Mesendoderm (in vitro differentiated cells): ENCODE measurements around the gene NELFA.

ENCODE experiments used
- DNase-seq: peaks from one replicate; pipeline ENCODE4 v3.0.0; 2013
- H2AK5ac ChIP-seq: 2 replicates; pipeline ENCODE4 v1.6.1; 2013; ENCODE audit warnings: low read length, inconsistent platforms
- H2BK120ac ChIP-seq: 2 replicates; pipeline ENCODE4 v1.6.1; 2013; ENCODE audit warnings: low read depth, mild to moderate bottlenecking, low read length, moderate library complexity, mixed read lengths
- H2BK15ac ChIP-seq: replicated peaks from 2 replicates; pipeline ENCODE4 v1.6.1; 2013; ENCODE audit warnings: low read depth, mild to moderate bottlenecking, moderate library complexity
- H2BK5ac ChIP-seq: 2 replicates; pipeline ENCODE4 v1.6.1; 2013; ENCODE audit warnings: low read length, inconsistent platforms
- H3K18ac ChIP-seq: 2 replicates; pipeline ENCODE4 v1.6.1; 2013; ENCODE audit warnings: mild to moderate bottlenecking, low read length, mixed read lengths
- H3K23ac ChIP-seq: one replicate; pipeline ENCODE4 v1.6.1; 2013; ENCODE audit warnings: low read length
- H3K27ac ChIP-seq: 2 replicates; pipeline ENCODE4 v1.5.1; 2013; ENCODE audit warnings: low read depth, mild to moderate bottlenecking, inconsistent platforms, low read length, moderate library complexity
- H3K27me3 ChIP-seq: 2 replicates; pipeline ENCODE4 v1.6.1; 2013; ENCODE audit warnings: low read length, control low read depth, mild to moderate bottlenecking, inconsistent platforms; ENCODE audit not compliant: insufficient read depth, poor library complexity
- H3K36me3 ChIP-seq: 2 replicates; pipeline ENCODE4 v1.6.1; 2013; ENCODE audit warnings: low read length, inconsistent platforms; ENCODE audit not compliant: control insufficient read depth, insufficient read depth
- H3K4ac ChIP-seq: one replicate; pipeline ENCODE4 v1.6.1; 2013; ENCODE audit warnings: low read depth, mild to moderate bottlenecking, low read length, moderate library complexity
- H3K4me1 ChIP-seq: 2 replicates; pipeline ENCODE4 v1.6.1; 2013; ENCODE audit warnings: low read depth, low read length, inconsistent platforms; ENCODE audit not compliant: control insufficient read depth
- H3K4me2 ChIP-seq: 2 replicates; pipeline ENCODE4 v1.6.1; 2013; ENCODE audit warnings: low read length
- H3K4me3 ChIP-seq: 2 replicates; pipeline ENCODE4 v1.5.1; 2013; ENCODE audit warnings: mild to moderate bottlenecking, low read length
- H3K56ac ChIP-seq: one replicate; pipeline ENCODE4 v1.6.1; 2013; ENCODE audit warnings: low read length
- H3K79me1 ChIP-seq: 2 replicates; pipeline ENCODE4 v1.6.1; 2013; ENCODE audit warnings: low read length, inconsistent platforms
- H3K79me2 ChIP-seq: 2 replicates; pipeline ENCODE4 v1.6.1; 2013; ENCODE audit warnings: mild to moderate bottlenecking, low read length; ENCODE audit not compliant: control insufficient read depth, insufficient read depth
- H3K9ac ChIP-seq: 2 replicates; pipeline ENCODE4 v1.6.1; 2013; ENCODE audit warnings: low read length, inconsistent platforms
- H4K5ac ChIP-seq: one replicate; pipeline ENCODE4 v1.6.1; 2013; ENCODE audit warnings: low read length
- H4K8ac ChIP-seq: one replicate; pipeline ENCODE4 v1.6.1; 2013; ENCODE audit warnings: low read depth, mild to moderate bottlenecking, control low read depth, low read length, moderate library complexity
- WGBS: extraction: QIAGEN DNeasy Blood & Tissue Kit; methylation state at CpG from one replicate; pipeline ENCODE4 v1.1.7; 2013; ENCODE audit warnings: low lambda C conversion rate, missing lambda C conversion rate; ENCODE audit not compliant: insufficient coverage; ENCODE audit errors: extremely low coverage; 5-methylcytosine and 5-hydroxymethylcytosine counted together

Gene NELFA

GRCh38 chr4:2049381-2049780 lies 40.6 kb upstream of the NELFA start:
- Histone ChIP-seq H2AK5ac (no peak overlapping the region), H2BK120ac (no peak overlapping the region), H3K4me2 (no peak overlapping the region), H3K4me1 (no peaks in the 10 kb centered on the region), H3K36me3 (no peaks in the 10 kb centered on the region), H4K8ac (no peak overlapping the region), H3K23ac (no peak overlapping the region), H2BK15ac (no peak overlapping the region), H3K27me3 (no peaks in the 10 kb centered on the region), H3K27ac (no peak overlapping the region), H4K5ac (no peak overlapping the region), H3K9ac (no peak overlapping the region), H3K4me3 (no peak overlapping the region), H3K4ac (no peak overlapping the region), H3K18ac (no peak overlapping the region), H3K79me2 (no peaks in the 10 kb centered on the region), H2BK5ac (no peak overlapping the region), H3K56ac (no peak overlapping the region), H3K79me1 (no peaks in the 10 kb centered on the region)
- DNase-seq = no peak
- no CpG with 5 or more reads among the region's 7 CpGs for WGBS

GRCh38 chr4:2048831-2049230 lies 40.1 kb upstream of the NELFA start:
- DNase-seq = no peak
- H3K18ac ChIP-seq = no peak overlapping the region
- H3K23ac ChIP-seq = no peak overlapping the region
- H2BK5ac ChIP-seq = no peak overlapping the region
- H3K56ac ChIP-seq = no peak overlapping the region
- H2BK120ac ChIP-seq = no peak overlapping the region
- H4K8ac ChIP-seq = no peak overlapping the region
- no peaks in the 10 kb centered on the region for H3K36me3 ChIP-seq
- H2AK5ac ChIP-seq = no peak overlapping the region
- no peaks in the 10 kb centered on the region for H3K27me3 ChIP-seq
- no peak overlapping the region for H3K4ac ChIP-seq
- H3K4me3 ChIP-seq = no peak overlapping the region
- H3K79me2 ChIP-seq = no peaks in the 10 kb centered on the region
- H3K9ac ChIP-seq = no peak overlapping the region
- WGBS = no CpG with 5 or more reads among the region's 8 CpGs
- no peak overlapping the region for H3K4me2 ChIP-seq
- no peaks in the 10 kb centered on the region for H3K79me1 ChIP-seq
- H3K4me1 ChIP-seq = no peaks in the 10 kb centered on the region
- H2BK15ac ChIP-seq = no peak overlapping the region
- H4K5ac ChIP-seq = no peak overlapping the region
- H3K27ac ChIP-seq = no peak overlapping the region

GRCh38 chr4:2047781-2048581 lies 39.2 kb upstream of the NELFA start:
- Histone ChIP-seq H3K18ac (no peak overlapping the region), H3K27me3 (no peaks in the 10 kb centered on the region), H3K23ac (no peak overlapping the region), H3K4ac (no peak overlapping the region), H4K8ac (no peak overlapping the region), H3K56ac (no peak overlapping the region), H3K4me3 (no peak overlapping the region), H3K9ac (no peak overlapping the region), H3K79me2 (no peaks in the 10 kb centered on the region), H3K4me1 (no peaks in the 10 kb centered on the region), H2BK15ac (no peak overlapping the region), H3K79me1 (no peaks in the 10 kb centered on the region), H2BK5ac (no peak overlapping the region), H3K4me2 (no peak overlapping the region), H2BK120ac (no peak overlapping the region), H3K36me3 (no peaks in the 10 kb centered on the region), H4K5ac (no peak overlapping the region), H2AK5ac (no peak overlapping the region), H3K27ac (no peak overlapping the region)
- no peak for DNase-seq
- no CpG with 5 or more reads among the region's 25 CpGs for WGBS

GRCh38 chr4:2047031-2047660 lies 38.4 kb upstream of the NELFA start:
- H3K56ac ChIP-seq = peak overlapping the region; percentile 25
- no peak overlapping the region for H3K23ac ChIP-seq
- no peak overlapping the region for H2BK120ac ChIP-seq
- H2BK15ac ChIP-seq = no peak overlapping the region
- DNase-seq = no peak
- H2AK5ac ChIP-seq = no peak overlapping the region
- no peak overlapping the region for H3K4me3 ChIP-seq
- no peak overlapping the region for H4K8ac ChIP-seq
- H4K5ac ChIP-seq = no peak overlapping the region
- no peak overlapping the region for H3K9ac ChIP-seq
- no peaks in the 10 kb centered on the region for H3K79me1 ChIP-seq
- no peak overlapping the region for H3K27ac ChIP-seq
- no peak overlapping the region for H3K18ac ChIP-seq
- H3K4me2 ChIP-seq = no peak overlapping the region
- H3K27me3 ChIP-seq = no peaks in the 10 kb centered on the region
- H2BK5ac ChIP-seq = no peak overlapping the region
- no peak overlapping the region for H3K4ac ChIP-seq
- no peaks in the 10 kb centered on the region for H3K36me3 ChIP-seq
- no peaks in the 10 kb centered on the region for H3K79me2 ChIP-seq
- no peaks in the 10 kb centered on the region for H3K4me1 ChIP-seq
- WGBS = no CpG with 5 or more reads among the region's 57 CpGs

- no peak for DNase-seq
Measured at GRCh38 chr4:2046031-2046961, 37.5 kb upstream of the NELFA start.

More at GRCh38 chr4:2046031-2046961, 37.5 kb upstream of the NELFA start:
- Histone ChIP-seq H4K5ac (no peak overlapping the region), H3K9ac (no peak overlapping the region), H3K23ac (no peak overlapping the region), H2BK15ac (no peak overlapping the region), H3K36me3 (no peaks in the 10 kb centered on the region), H3K18ac (no peak overlapping the region), H3K27me3 (no peaks in the 10 kb centered on the region), H3K79me1 (no peaks in the 10 kb centered on the region), H2BK120ac (no peak overlapping the region), H3K56ac (no peak overlapping the region), H3K4me3 (no peak overlapping the region), H2AK5ac (no peak overlapping the region), H4K8ac (no peak overlapping the region), H3K27ac (no peak overlapping the region), H3K4me1 (no peaks in the 10 kb centered on the region), H3K79me2 (no peaks in the 10 kb centered on the region), H3K4ac (no peak overlapping the region), H2BK5ac (no peak overlapping the region), H3K4me2 (no peak overlapping the region)
- no CpG with 5 or more reads among the region's 28 CpGs for WGBS
